HUDEP-2 (cell line): ENCODE results near the gene EID1.
"Not testable (repeated sequence)": the region's sequence is repeated elsewhere in the genome, so short reads cannot be mapped to it uniquely, and the experiment has no call there.

Source experiments
- DNase-seq, 76 experiments: peaks; one replicate each; lab custom pipeline; 2025; ENCODE audit not compliant: unreplicated experiment in 76 of 76; lab: John Stamatoyannopoulos, UW

The EID1 gene

DNA sequence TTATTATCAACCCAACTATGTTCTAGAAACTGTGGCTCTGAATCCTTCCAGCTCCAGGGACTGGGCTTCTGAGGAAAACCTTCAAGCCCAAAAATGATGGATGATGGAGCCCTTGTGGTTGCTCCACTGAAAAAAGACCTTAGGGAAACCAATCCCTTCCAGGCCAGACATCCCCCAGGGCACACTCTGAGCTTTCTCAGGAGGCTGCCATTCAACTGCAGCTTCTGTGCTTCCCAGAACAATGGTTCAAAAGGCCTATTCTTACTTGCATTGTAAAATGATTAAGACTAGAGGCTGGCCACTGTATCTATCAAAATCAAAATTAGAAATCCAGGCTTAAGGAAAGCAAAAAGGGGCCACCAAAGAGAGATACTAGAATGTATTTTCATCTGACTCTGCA lies 27.3 kb downstream of the EID1 start:
- DNase-seq: no peak

DNA sequence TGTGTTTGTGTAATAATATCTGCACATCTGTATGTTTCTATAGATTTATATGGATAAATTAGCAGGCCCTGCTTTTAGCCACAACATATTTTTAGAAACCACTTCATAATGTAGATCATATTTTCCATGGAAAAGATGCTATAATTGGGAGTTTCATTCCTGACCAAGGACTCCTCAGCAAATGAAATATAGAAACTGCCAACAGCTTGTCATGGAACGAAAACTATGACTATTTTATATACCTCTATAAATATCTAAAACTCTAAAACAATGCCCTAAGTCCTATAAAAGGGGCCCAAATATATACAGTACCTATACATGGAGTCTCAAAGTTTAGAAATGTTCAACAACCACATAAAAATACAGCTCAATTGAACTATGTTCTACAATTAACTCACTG lies 27.9 kb downstream of the EID1 start:
- no peak for DNase-seq

DNA sequence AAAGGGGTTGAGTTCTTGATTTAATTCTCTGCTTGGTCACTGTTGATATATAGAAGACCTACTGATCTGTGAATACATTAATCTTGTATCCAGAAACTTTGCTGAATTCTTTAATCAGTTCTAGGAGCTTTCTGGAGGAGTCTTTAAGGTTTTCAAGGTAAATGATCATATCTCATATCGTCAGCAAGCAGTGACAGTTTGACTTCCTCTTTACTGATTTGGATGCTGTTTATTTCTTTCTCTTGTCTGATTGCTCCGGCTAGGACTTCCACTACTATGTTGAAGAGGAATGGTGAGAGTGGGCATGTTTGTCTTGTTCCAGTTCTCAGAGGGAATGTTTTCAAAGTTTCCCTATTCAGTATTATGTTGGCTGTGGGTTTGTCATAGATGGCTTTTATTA lies 31.4 kb downstream of the EID1 start:
- DNase-seq: not testable (repeated sequence)

DNA sequence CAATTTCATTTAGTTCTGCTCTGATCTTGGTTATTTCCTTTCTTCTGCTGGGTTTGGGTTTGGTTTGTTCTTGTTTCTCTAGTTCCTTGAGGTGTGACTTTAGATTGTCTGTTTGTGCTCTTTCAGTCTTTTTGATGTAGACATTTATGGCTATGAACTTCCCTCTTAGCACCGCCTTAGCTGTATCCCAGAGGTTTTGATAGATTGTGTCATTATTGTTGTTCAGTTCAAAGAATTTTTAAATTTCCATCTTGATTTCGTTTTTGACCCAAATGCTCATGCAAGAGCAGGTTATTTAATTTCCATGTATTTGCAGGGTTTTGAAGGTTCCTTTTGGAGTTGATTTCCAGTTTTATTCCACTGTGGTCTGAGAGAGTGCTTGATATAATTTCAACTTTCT lies 32.6 kb downstream of the EID1 start:
- not testable (repeated sequence) for DNase-seq

DNA sequence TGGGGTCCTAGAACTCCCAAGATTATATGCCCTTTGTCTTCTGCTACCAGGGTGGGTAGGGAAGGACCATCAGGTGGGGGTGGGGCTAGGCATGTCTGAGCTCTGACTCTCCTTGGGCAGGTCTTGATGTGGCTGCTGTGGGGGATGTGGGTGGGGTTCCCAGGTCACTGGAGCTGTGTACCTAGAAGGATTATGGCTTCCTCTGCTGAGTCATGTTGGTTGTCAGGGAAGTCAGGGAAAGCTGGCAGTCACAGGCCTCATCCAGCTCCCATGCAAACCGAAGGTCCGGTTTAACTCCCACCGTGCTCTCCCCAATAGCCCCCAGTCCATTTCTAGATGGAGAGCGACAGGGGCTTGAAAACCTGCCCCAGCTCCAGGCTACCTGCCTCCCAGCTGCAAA lies 35.2 kb downstream of the EID1 start:
- no peak for DNase-seq

DNA sequence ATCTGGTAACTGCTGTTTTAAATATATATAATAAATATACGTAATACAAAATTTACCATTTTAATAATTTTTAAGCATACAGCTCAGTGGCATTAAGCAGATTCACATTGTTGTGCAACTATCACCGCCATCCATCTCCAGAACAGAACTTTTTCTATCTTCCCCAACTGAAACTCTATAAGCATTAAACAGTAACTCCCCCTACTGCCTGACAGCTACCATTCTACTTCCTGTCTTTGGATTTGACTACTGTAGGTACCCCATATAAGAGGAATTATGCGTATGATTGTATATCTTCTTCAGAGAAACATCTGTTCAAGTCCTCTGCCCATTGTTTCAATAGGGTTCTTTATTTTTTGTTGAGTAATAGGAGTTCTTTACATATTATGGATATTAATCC lies 36.8 kb downstream of the EID1 start:
- DNase-seq: no peak

DNA sequence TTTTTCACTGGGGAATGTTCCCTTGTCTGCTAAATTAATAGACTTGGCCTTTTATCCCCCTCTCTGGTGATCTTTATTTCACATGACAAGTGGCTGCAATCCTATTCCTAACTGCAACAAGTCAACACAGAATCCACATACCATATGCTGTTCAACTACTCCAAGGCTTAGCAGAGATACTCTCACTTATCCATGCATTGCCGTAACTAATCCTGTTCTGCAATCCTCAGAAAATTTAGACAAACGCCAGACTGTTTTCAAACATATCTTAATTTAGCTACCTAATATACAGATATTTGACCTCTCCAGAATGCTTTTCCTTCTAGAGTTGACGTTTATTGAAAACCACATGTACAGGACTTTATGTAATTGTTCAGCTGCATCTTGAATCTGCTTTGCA lies 37.9 kb downstream of the EID1 start:
- DNase-seq: no peak

DNA sequence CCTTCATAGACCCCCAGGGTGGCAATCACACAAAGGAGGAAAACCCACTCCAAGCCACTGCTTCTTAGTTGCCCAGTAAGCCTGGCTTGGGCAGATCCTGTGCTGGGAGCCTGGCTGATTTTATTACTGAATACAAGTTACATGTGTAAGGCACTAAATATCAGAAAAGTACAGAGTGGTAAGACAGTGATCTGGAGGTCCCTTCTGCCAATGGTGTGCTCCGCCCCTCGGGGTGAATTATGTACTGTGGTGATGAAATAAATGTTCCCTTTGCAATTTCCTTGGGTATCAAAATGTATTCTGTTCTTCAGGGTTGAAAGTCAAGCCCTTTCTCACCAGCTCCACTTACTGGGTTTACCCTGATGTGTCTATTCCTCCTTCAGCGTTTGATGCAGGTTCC lies 38.8 kb downstream of the EID1 start:
- no peak for DNase-seq

DNA sequence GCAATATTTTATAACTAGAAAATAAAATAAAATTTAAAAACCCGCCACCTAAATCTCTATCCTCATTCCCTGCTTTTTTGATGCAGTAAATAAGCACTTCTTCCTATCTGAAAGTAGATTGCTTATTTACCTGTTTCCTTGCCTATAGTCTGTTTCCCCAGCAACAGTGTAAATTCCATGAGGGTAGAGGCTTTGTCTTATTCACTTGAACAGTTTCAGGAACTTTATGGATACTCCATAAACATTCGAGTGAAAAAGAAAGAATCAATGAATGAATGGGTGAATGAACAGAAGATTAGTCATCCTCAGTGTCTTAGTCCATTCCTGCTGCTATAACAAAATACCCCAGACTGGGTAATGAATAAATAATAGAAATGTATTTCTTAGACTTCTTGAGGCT lies 44.1 kb downstream of the EID1 start:
- no peak for DNase-seq

DNA sequence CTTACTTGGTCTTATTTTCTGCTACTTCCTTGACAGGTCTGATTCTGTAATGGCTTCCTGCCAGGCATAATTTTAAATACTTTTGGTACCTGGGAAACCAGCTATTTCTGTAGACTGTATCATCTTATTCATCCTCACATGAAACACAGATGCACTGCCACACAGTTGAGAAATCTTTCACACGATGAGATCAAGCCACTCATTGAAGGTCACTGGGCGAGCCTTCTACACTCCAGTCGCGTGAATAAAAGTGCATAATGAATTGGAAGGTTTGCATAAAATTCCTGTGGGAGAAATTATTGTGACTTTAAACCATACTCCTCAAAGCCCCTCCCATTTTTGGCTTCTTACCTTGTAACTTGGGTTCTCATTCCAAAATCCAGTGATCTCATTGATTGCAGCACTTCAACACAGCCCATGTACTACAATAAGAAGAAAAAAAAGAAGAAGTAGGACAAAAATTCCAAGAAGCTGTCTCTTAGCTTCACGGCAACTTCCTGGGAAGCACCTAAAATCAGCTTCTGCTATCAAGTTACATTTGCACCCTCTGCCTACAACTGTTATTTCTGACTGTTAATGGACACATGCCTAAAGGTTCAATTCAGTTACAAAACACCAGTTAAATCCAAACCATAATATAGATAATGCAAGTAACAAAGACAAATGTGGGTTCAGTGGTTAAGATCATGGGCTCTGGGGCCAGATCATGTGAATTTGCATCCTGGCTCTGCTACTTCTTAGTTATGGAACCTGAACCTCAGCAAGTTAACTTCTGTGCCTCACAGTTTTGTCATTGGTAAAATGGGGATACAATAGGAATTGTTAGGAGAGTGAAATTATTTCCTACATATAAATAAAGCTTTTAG lies 46.8 kb downstream of the EID1 start:
- no peak for DNase-seq

DNA sequence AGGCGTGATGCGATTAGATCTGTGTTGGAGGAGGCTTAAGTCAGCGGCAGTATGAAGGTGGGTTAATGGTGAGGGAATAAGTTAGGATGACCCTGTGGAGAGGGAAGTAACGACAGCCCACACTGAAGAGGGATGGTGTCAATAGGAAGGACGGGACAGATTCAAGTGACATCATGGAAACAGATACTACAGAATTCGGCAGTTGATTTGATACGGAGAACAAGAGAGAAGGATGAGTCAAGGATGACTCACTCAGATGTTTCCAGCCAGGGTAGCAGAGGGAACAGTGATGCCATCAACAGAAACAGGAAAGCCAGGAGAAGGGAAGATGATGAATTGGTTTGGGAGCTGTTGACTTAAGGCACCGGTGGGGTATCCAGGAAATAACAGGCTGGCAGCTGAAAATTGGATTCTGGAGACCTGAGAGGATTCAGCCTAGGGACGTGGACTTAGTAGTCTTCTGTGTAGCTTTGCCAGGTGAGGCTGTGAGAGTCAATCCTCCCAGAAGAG lies 47.8 kb downstream of the EID1 start:
- DNase-seq: peak in 6 of 76 experiments; percentile 1 to 51 (median 29)

DNA sequence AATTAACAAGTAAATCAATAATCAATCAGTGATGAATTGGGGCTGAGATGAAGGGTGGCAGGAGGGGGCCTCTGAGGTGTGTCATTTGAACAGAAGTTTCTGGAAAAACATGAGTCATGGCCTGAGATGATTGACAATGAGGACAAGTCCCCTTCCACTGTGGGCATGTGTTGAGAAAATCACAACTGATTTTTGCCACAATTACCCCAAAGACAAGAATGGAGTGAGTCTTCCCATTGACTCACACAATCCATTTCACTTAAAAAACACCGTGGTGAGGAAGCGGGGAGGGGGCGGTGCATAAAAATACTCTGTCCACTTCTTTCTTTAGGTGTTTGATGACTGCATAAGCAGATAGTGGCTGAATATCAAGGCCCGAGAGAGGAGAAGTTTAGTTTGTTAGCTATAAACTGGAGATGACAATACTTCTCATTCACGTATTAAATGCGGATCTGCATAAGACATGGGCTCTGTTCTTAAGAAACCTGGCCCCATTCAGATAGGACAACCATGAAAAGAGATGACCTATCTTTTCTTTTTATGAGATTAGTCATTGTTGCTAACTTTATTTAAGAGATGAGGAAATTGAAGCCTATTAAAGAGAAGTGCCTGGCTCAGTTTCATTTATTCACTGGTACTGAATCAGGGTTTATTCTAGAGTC lies 51.1 kb downstream of the EID1 start:
- DNase-seq: no peak

DNA sequence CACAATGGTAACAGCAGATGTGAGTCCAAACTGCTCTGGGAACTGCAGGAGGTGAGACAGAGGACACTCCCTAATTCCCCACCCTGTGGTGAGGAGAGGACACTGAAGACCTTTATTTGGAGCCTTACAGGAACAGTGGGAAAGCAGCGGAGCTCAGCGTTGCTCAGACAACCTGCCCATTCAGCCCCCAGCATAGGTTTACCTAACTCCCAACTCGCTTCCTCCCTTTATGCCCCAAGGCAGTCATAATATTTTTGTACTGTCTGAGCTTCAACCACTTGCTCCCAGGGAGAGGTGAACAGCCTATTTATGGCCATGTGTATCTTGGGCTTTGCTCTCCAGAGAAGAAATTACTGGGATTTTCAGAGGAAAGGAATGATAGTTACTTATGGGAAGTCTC lies 51.7 kb downstream of the EID1 start:
- no peak for DNase-seq
